ENCODE measurements around the gene GHR.

Gene GHR

GRCh38 chr5:42506662-42507061, 83.4 kb downstream of the GHR start:
- Histone ChIP-seq H3K4me1 (ENCODE audit: low read depth, poor library complexity, severe bottlenecking) (no peaks in the 10 kb centered on the region), H3K9ac (no peak overlapping the region), H2AFZ (ENCODE audit: low read depth) (no peak overlapping the region), H3K27me3 (ENCODE audit: insufficient read depth, low read depth) (no peaks in the 10 kb centered on the region), H3K4me2 (no peak overlapping the region), H3K79me2 (ENCODE audit: insufficient read depth, low read depth) (no peaks in the 10 kb centered on the region), H3K36me3 (ENCODE audit: insufficient read depth) (no peaks in the 10 kb centered on the region), H4K20me1 (ENCODE audit: insufficient read depth) (no peaks in the 10 kb centered on the region), H3K27ac (no peak overlapping the region), H3K4me3 (IDR thresholded peaks at IDR 0.05; ENCODE audit: insufficient read depth, low read depth, low read length) (no peak overlapping the region)
- TF ChIP-seq CTCF (conservative IDR thresholded peaks at IDR 0.05; ENCODE audit: low read depth, low read length) = no peak

- no peak overlapping the region for H3K4me2 ChIP-seq
- no peaks in the 10 kb centered on the region for H3K4me1 ChIP-seq (ENCODE audit: low read depth, poor library complexity, severe bottlenecking)
- no peaks in the 10 kb centered on the region for H3K79me2 ChIP-seq (ENCODE audit: insufficient read depth, low read depth)
- no peak overlapping the region for H3K9ac ChIP-seq
- H3K36me3 ChIP-seq (ENCODE audit: insufficient read depth) = no peaks in the 10 kb centered on the region
- no peak overlapping the region for H2AFZ ChIP-seq (ENCODE audit: low read depth)
- TF ChIP-seq CTCF (conservative IDR thresholded peaks at IDR 0.05; ENCODE audit: low read depth, low read length) = no peak
- no peak overlapping the region for H3K27ac ChIP-seq
- no peaks in the 10 kb centered on the region for H4K20me1 ChIP-seq (ENCODE audit: insufficient read depth)
- H3K4me3 ChIP-seq (IDR thresholded peaks at IDR 0.05; ENCODE audit: insufficient read depth, low read depth, low read length) = no peak overlapping the region
- H3K27me3 ChIP-seq (ENCODE audit: insufficient read depth, low read depth) = no peaks in the 10 kb centered on the region
Observed at GRCh38 chr5:42507451-42508097, 84.3 kb downstream of the GHR start.

DNA sequence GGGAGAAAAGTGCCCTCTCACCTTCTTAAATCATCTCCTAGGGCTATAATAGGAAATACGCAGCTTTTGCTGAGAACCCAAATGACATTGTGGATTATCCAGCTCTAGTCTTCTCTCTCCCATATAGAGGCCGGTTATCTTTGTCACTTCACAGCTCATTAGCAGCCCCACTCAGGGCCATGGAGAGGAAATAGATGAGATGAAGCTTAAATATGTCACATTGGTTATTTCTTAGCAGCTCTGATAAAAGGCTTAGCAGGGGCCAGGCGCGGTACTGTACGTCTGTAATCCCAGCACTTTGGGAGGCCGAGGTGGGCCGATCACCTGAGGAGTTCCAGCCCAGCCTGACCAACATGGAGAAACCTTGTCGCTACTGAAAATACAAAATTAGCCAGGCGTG, 90.0 kb downstream of the GHR start:
- Histone ChIP-seq H3K9ac (no peak overlapping the region), H3K4me2 (no peak overlapping the region), H3K4me3 (IDR thresholded peaks at IDR 0.05; ENCODE audit: insufficient read depth, low read depth, low read length) (no peak overlapping the region), H3K27ac (no peak overlapping the region), H3K4me1 (ENCODE audit: low read depth, poor library complexity, severe bottlenecking) (no peaks in the 10 kb centered on the region), H2AFZ (ENCODE audit: low read depth) (no peak overlapping the region), H3K27me3 (ENCODE audit: insufficient read depth, low read depth) (no peaks in the 10 kb centered on the region), H3K79me2 (ENCODE audit: insufficient read depth, low read depth) (no peaks in the 10 kb centered on the region), H4K20me1 (ENCODE audit: insufficient read depth) (no peaks in the 10 kb centered on the region), H3K36me3 (ENCODE audit: insufficient read depth) (no peaks in the 10 kb centered on the region)
- no peak for TF ChIP-seq CTCF (conservative IDR thresholded peaks at IDR 0.05; ENCODE audit: low read depth, low read length)

- TF ChIP-seq CTCF (conservative IDR thresholded peaks at IDR 0.05; ENCODE audit: low read depth, low read length) = 0 out of 2 replicates have a peak, but pooled peaks have one; percentile 29
- Histone ChIP-seq H3K4me1 (ENCODE audit: low read depth, poor library complexity, severe bottlenecking) (no peaks in the 10 kb centered on the region), H3K4me3 (IDR thresholded peaks at IDR 0.05; ENCODE audit: insufficient read depth, low read depth, low read length) (no peak overlapping the region), H2AFZ (ENCODE audit: low read depth) (no peak overlapping the region), H3K36me3 (ENCODE audit: insufficient read depth) (no peaks in the 10 kb centered on the region), H4K20me1 (ENCODE audit: insufficient read depth) (no peaks in the 10 kb centered on the region), H3K27ac (no peak overlapping the region), H3K79me2 (ENCODE audit: insufficient read depth, low read depth) (no peaks in the 10 kb centered on the region), H3K4me2 (no peak overlapping the region), H3K27me3 (ENCODE audit: insufficient read depth, low read depth) (no peaks in the 10 kb centered on the region), H3K9ac (no peak overlapping the region)
Observed at GRCh38 chr5:42514754-42515153, 91.5 kb downstream of the GHR start.
